Activated CD8-positive, alpha-beta T cell treated with anti-CD3 and anti-CD28 coated beads for 36 hours (primary cell): Measurements from ENCODE around the gene SKA2. TPM values are rescaled to one million over a fixed set of nuclear protein-coding genes. Genes with fewer than 3 reads are reported as not detected.
"Not testable (repeated sequence)": the region's sequence is repeated elsewhere in the genome, so short reads cannot be mapped to it uniquely, and the experiment has no call there.

ENCODE experiments used
- ATAC-seq: fragments of 200-7000 bp; cut with Tn5 transposase; one replicate; pipeline ENCODE4 v1.10.0; 2021; ENCODE audit warnings: mild to moderate bottlenecking, moderate library complexity
- CTCF ChIA-PET: fragments of 350-600 bp; sonication (Branson Sonifier 250); formaldehyde crosslinking; loops from one replicate; lab custom pipeline; 2021; ENCODE audit warnings: antibody characterized with exemption; lab: Charles Lee
- POLR2A ChIA-PET: fragments of 350-600 bp; sonication (Branson Sonifier 250); formaldehyde crosslinking; loops from one replicate; lab custom pipeline; 2021; ENCODE audit warnings: antibody characterized with exemption; lab: Charles Lee
- DNase-seq: peaks from one replicate; pipeline ENCODE4 v3.0.0-alpha.2; 2020
- H3K27ac Mint-ChIP-seq: one replicate; pipeline ENCODE4 v1.8.0; 2021; ENCODE audit warnings: mild to moderate bottlenecking, mixed read lengths
- H3K27me3 Mint-ChIP-seq: one replicate; pipeline ENCODE4 v1.8.0; 2021; ENCODE audit warnings: mixed read lengths
- H3K36me3 Mint-ChIP-seq: one replicate; pipeline ENCODE4 v1.8.0; 2021; ENCODE audit warnings: low read depth, mixed read lengths
- H3K4me1 Mint-ChIP-seq: one replicate; pipeline ENCODE4 v1.8.0; 2021; ENCODE audit warnings: low read depth, mixed read lengths
- H3K4me3 Mint-ChIP-seq: one replicate; pipeline ENCODE4 v1.8.0; 2021; ENCODE audit warnings: mild to moderate bottlenecking, moderate library complexity, mixed read lengths
- H3K9me3 Mint-ChIP-seq: one replicate; pipeline ENCODE4 v1.8.0; 2021; ENCODE audit warnings: mixed read lengths
- CTCF ChIP-seq: fragments of 200-600 bp; IDR thresholded peaks from one replicate; pipeline ENCODE4 v1.8.0; 2022; ENCODE audit warnings: antibody characterized with exemption, mild to moderate bottlenecking
- intact Hi-C: fragments of 100-400 bp; cut with micrococcal nuclease; formaldehyde crosslinking; loops from one replicate; pipeline ENCODE4 v1.10.0; 2022
- total RNA-seq, 2 experiments: library from RNA; stranded (reverse); gene quantifications; one replicate each; pipeline ENCODE4 v1.2.3, GENCODE V29; 2021

Gene SKA2
- total RNA-seq, 2 experiments from 2014 or later: 59.1 to 68.4 TPM

GRCh38 chr17:59149051-59149450, 5.9 kb downstream of the SKA2 start:
- POLR2A ChIA-PET: interaction anchor here (2.0 kb wide), 1 partner anchor 42 kb away, joined by 7 read pairs; the partner anchor contains the start of gene TRIM37
- CTCF ChIA-PET: interaction anchor here (1.1 kb wide), 1 partner anchor 31 kb away, joined by 4 read pairs; no protein-coding TSS in a partner anchor
- ATAC-seq (no peak), DNase-seq (no peak)
- peaks cover 12% of the 10 kb centered on the region for H3K36me3 Mint-ChIP-seq
- no peak overlapping the region for H3K27ac Mint-ChIP-seq
- no peaks in the 10 kb centered on the region for H3K27me3 Mint-ChIP-seq
- no peak for TF ChIP-seq CTCF
- intact Hi-C loops: no loop called here
- H3K4me1 Mint-ChIP-seq: peaks cover 38% of the 10 kb centered on the region
- no peak overlapping the region for H3K4me3 Mint-ChIP-seq
- no peaks in the 10 kb centered on the region for H3K9me3 Mint-ChIP-seq

DNA sequence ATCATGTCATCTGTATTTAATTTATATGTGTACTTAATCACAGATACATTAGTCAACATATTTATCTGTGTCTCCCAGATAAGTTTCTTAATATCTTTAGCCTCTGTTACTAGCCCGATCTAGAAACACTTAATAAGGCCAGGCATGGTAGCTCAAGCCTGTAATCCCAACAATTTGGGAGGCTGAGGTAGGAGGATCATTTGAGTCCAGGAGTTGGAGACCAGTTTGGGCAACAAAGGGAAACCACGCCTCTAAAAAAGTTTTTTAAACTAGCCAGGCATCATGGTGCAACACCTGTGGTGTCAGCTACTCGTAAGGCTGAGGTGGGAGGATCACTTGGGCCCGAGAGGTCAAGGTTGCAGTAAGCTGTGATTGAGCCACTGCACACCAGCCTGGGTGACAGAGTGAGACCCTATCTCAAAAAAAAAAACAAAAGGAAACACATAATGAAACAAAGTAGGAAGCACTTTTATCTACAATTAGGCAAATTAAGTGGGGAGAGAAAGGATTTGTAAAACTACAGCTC, 9.4 kb downstream of the SKA2 start:
- Mint-ChIP-seq H3K36me3 (peaks cover 6% of the 10 kb centered on the region), H3K4me3 (no peak overlapping the region), H3K4me1 (peaks cover 17% of the 10 kb centered on the region), H3K27me3 (no peaks in the 10 kb centered on the region), H3K9me3 (no peaks in the 10 kb centered on the region), H3K27ac (no peak overlapping the region)
- DNase-seq: no peak
- ChIA-PET CTCF (interaction anchor here (1.1 to 1.8 kb wide), 2 partner anchors 15 to 127 kb away, joined by 3 to 5 read pairs; no protein-coding TSS in a partner anchor), POLR2A (interaction anchor here (0.8 to 1.5 kb wide), 2 partner anchors 10 to 20 kb away, joined by 3 to 4 read pairs; no protein-coding TSS in a partner anchor)
- no peak for ATAC-seq
- intact Hi-C loops: no loop called here
- no peak for TF ChIP-seq CTCF

DNA sequence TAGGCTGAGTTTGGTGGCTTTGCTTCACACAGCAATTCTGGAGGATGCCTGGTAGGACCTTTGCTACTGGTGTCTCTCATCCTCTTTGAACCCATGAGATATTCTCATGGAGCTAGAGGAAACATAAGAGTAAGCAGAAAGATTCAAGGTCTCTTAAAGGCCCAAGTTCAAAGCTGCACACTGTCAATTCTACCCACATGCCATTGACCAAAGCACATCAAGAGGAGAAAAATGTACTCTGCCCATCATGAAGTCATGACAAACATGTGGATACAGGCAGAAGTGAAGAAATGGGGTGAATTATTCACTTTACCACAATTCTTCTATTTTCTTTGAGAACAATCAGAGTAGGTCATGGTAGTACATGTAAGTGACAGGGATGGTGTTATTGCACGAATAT, 13.1 kb downstream of the SKA2 start:
- Mint-ChIP-seq H3K4me3 (no peak overlapping the region), H3K4me1 (peaks cover 3% of the 10 kb centered on the region), H3K27ac (no peak overlapping the region), H3K27me3 (no peaks in the 10 kb centered on the region), H3K36me3 (peaks cover 5% of the 10 kb centered on the region), H3K9me3 (no peaks in the 10 kb centered on the region)
- CTCF ChIA-PET: no interaction called here
- DNase-seq: no peak
- no peak for TF ChIP-seq CTCF
- intact Hi-C loops: no loop called here
- ATAC-seq: no peak
- POLR2A ChIA-PET: no interaction called here

DNA sequence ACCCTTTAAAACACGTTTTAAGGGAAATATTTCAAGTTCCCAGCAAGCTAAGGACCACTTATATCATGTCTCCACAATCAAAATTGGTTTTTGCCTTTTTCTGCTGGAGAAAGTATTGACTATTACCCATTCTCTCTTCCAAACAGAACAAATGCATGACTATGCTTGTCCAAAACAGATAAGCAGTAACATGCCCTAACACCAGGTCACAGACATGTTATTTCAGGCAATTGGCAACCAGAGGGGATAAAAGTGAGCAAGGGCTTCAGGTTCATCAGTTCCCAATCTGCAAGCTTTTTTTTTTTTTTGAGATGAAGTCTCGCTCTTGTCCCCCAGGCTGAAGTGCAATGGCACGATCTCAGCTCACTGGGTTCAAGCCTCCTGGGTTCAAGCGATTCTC, 15.0 kb downstream of the SKA2 start:
- no peak for TF ChIP-seq CTCF
- Mint-ChIP-seq H3K27me3 (no peaks in the 10 kb centered on the region), H3K9me3 (no peaks in the 10 kb centered on the region), H3K36me3 (peaks cover 5% of the 10 kb centered on the region), H3K4me1 (no peaks in the 10 kb centered on the region), H3K27ac (no peak overlapping the region), H3K4me3 (no peak overlapping the region)
- intact Hi-C loops: no loop called here
- DNase-seq (no peak), ATAC-seq (no peak)
- POLR2A ChIA-PET: no interaction called here
- CTCF ChIA-PET: no interaction called here

DNA sequence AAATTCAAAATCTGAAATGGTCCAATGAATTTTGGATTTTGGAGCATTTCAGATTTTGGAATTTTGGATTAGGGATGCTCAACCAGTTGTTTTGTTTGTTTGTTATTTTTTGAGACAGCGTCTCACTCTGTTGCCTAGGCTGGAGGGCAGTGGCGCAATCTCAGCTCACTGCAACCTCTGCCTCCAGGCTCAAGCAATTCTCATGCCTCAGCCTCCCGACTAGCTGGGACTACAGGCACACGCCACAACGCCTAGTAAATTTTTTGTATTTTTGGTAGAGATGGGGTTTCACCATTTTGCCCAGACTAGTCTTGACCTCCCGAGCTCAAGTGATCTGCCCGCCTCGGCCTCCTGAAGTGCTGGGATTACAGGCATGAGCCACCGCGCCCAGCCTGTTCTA, 16.6 kb downstream of the SKA2 start:
- H3K4me3 Mint-ChIP-seq, CTCF ChIA-PET, intact Hi-C loops, H3K36me3 Mint-ChIP-seq, POLR2A ChIA-PET, H3K27ac Mint-ChIP-seq, H3K27me3 Mint-ChIP-seq, H3K4me1 Mint-ChIP-seq, ATAC-seq, H3K9me3 Mint-ChIP-seq, DNase-seq: not testable (repeated sequence)
